GM12878 (cell line): ENCODE data around the gene IGF1R. TPM values are rescaled to one million over a fixed set of nuclear protein-coding genes. Genes with fewer than 3 reads are reported as not detected.

Source experiments
- ATAC-seq: fragments of 200-7000 bp; cut with Tn5 transposase; 3 replicates; pipeline ENCODE4 v1.9.1; 2020; ENCODE audit warnings: mild to moderate bottlenecking, moderate library complexity
- BruUV-seq: library from RNA; stranded (reverse); fragments of 400-500 nt; replicated peaks from 2 replicates; lab custom pipeline; 2021; lab: Mats Ljungman, UMichigan
- CTCF ChIA-PET: fragments of 300-600 bp; sonication (Branson Sonifier 250); formaldehyde crosslinking; extraction: SDS; loops from one replicate; lab custom pipeline; 2021; ENCODE audit warnings: inconsistent platforms; lab: Yijun Ruan, JAX
- POLR2A ChIA-PET: fragments of 350-600 bp; formaldehyde crosslinking; extraction: SDS; loops from one replicate; lab custom pipeline; 2021; ENCODE audit warnings: inconsistent platforms; lab: Charles Lee
- RAD21 ChIA-PET: fragments of 300-600 bp; sonication (Branson Sonifier 250); formaldehyde crosslinking; loops from one replicate; lab custom pipeline; 2023; ENCODE audit warnings: antibody characterized with exemption; ENCODE audit not compliant: unreplicated experiment; lab: Charles Lee
- SMC1A ChIA-PET: fragments of 300-600 bp; sonication (Branson Sonifier 250); formaldehyde crosslinking; loops from one replicate; lab custom pipeline; 2023; ENCODE audit not compliant: unreplicated experiment, uncharacterized antibody; lab: Charles Lee
- DNase-seq: peaks from one replicate; pipeline ENCODE4 v3.0.0-alpha.2; 2011; ENCODE audit warnings: low read depth, low spot score
- FAIRE-seq: peaks from 3 replicates; lab custom pipeline; 2011; peaks lifted over from hg19 to GRCh38; lab: Jason Lieb, UNC
- H2AFZ ChIP-seq: 2 replicates; pipeline ENCODE4 v1.6.0; 2011; ENCODE audit warnings: low read depth, low read length, control low read depth; ENCODE audit not compliant: control insufficient read depth
- H3K27ac ChIP-seq: 2 replicates; pipeline ENCODE4 v1.5.1; 2011; ENCODE audit warnings: control low read depth; ENCODE audit not compliant: control insufficient read depth, insufficient read depth
- H3K27me3 ChIP-seq, 2 experiments: replicated peaks in 1 of 2; 2 replicates each; pipeline versions ENCODE4 v1.6.0 to v1.6.1; 2011; ENCODE audit warnings: low read length in 1 of 2; ENCODE audit not compliant: control insufficient read depth in 2 of 2, insufficient read depth in 2 of 2
- H3K36me3 ChIP-seq, 2 experiments: 2 replicates each; pipeline ENCODE4 v1.5.1; 2011; ENCODE audit warnings: low read length in 1 of 2; ENCODE audit not compliant: control insufficient read depth in 2 of 2, insufficient read depth in 2 of 2
- H3K4me1 ChIP-seq: 2 replicates; pipeline ENCODE4 v1.6.1; 2011; ENCODE audit warnings: mild to moderate bottlenecking, low read length, moderate library complexity, mixed read lengths; ENCODE audit not compliant: control insufficient read depth, insufficient read depth
- H3K4me2 ChIP-seq: 2 replicates; pipeline ENCODE4 v1.6.0; 2011; ENCODE audit warnings: control low read depth; ENCODE audit not compliant: control insufficient read depth, insufficient read depth
- H3K4me3 ChIP-seq: fragments of 200-600 bp; sonication (generic); 2 replicates; pipeline ENCODE4 v1.5.1; 2016
- H3K79me2 ChIP-seq: 2 replicates; pipeline ENCODE4 v1.6.0; 2011; ENCODE audit warnings: low read length; ENCODE audit not compliant: control insufficient read depth, insufficient read depth
- H3K9ac ChIP-seq: 2 replicates; pipeline ENCODE4 v1.8.0; 2011; ENCODE audit warnings: low read length, control low read depth, mixed read lengths; ENCODE audit not compliant: control insufficient read depth, insufficient read depth
- H3K9me3 ChIP-seq: replicated peaks from 3 replicates; pipeline ENCODE4 v1.5.1; 2011; ENCODE audit warnings: mild to moderate bottlenecking, low read length; ENCODE audit not compliant: control insufficient read depth, insufficient read depth
- H4K20me1 ChIP-seq: 2 replicates; pipeline ENCODE4 v1.6.0; 2011; ENCODE audit not compliant: control insufficient read depth, insufficient read depth
- E2F8 ChIP-seq: fragments of 450-650 bp; IDR thresholded peaks from 2 replicates; pipeline ENCODE4 v1.6.1; 2018; ENCODE audit warnings: mild to moderate bottlenecking, low read depth, moderate library complexity; ENCODE audit not compliant: partially characterized antibody
- FOXM1 ChIP-seq: IDR thresholded peaks from 2 replicates; pipeline ENCODE4 v1.6.1; 2012; ENCODE audit warnings: low read depth, mild to moderate bottlenecking, inconsistent platforms, low read length, moderate library complexity
- GABPA ChIP-seq: IDR thresholded peaks from 2 replicates; pipeline ENCODE4 v1.6.1; 2014; ENCODE audit warnings: antibody characterized with exemption, low read depth, mild to moderate bottlenecking, inconsistent platforms
- HDGF ChIP-seq: fragments of 450-650 bp; IDR thresholded peaks from 2 replicates; pipeline ENCODE4 v1.6.1; 2016; ENCODE audit warnings: antibody characterized with exemption
- ZBTB33 ChIP-seq: fragments of 450-650 bp; IDR thresholded peaks from 2 replicates; pipeline ENCODE4 v1.6.1; 2017; ENCODE audit warnings: mild to moderate bottlenecking
- ZNF217 ChIP-seq: fragments of 450-650 bp; IDR thresholded peaks from 2 replicates; pipeline ENCODE4 v1.6.1; 2017; ENCODE audit warnings: antibody characterized with exemption, mild to moderate bottlenecking
- WGBS: methylation state at CpG from one replicate; pipeline ENCODE4 v1.1.6; 2016; ENCODE audit warnings: low lambda C conversion rate; ENCODE audit not compliant: insufficient replicate concordance, insufficient coverage; ENCODE audit errors: missing lambda C conversion rate; 5-methylcytosine and 5-hydroxymethylcytosine counted together
- in situ Hi-C: fragments of 300-500 bp; cut with MboI; formaldehyde crosslinking; loops from 9 replicates; pipeline ENCODE4 v1.14.3; 2018; ENCODE audit warnings: mixed read lengths
- intact Hi-C: fragments of 100-400 bp; cut with micrococcal nuclease; formaldehyde crosslinking; loops from one replicate; pipeline ENCODE4 v1.14.2; 2022; ENCODE audit not compliant: unreplicated experiment
- polyA plus RNA-seq, 11 experiments: library from polyadenylated mRNA; depleted of rRNA in 4 of 11; unstranded in 6 of 11; stranded (reverse) in 5 of 11; fragments of >200 nt; fragmentation: Nextera tagmentation in 4 of 11; fragmentation: Illumina TruSeq in 1 of 11; extraction: Ambion mirVana in 4 of 11; extraction: Trizol in 1 of 11; gene quantifications; 1 replicate in 1 of 11; 2 replicates in 10 of 11; pipeline versions ENCODE4 v1.2.1 to v1.2.3, GENCODE V29; 2011 to 2016; ENCODE audit warnings: inconsistent platforms in 2 of 11, missing spikeins in 2 of 11, low read depth in 1 of 11
- total RNA-seq, 4 experiments: library from RNA; depleted of rRNA in 3 of 4; stranded (reverse); fragments of >200 nt in 3 of 4; fragmentation: Illumina TruSeq in 1 of 4; extraction: Trizol in 1 of 4; gene quantifications; 2 replicates each; pipeline versions ENCODE4 v1.2.1 to v1.2.3, GENCODE V29; 2013 to 2021

IGF1R gene
- total and polyA plus RNA-seq, 10 of the 15 experiments (the other 5 are each of a cell fraction or from before 2014, with no cell fraction given), result 0.03 to 2.7 (median 0.66) TPM

GRCh38 chr15:98855815-98856531, 207.6 kb downstream of the IGF1R start:
- 37% methylated on average over 10 of the region's 10 CpGs for WGBS
- CTCF ChIA-PET, result interaction anchor here (1.0 to 2.7 kb wide), 8 partner anchors 15 to 223 kb away, joined by 3 to 15 read pairs (median 4); no protein-coding TSS in a partner anchor
- no peaks in the 10 kb centered on the region for H3K9me3 ChIP-seq
- no peak for ATAC-seq
- no peak overlapping the region for H3K9ac ChIP-seq
- no peak for FAIRE-seq
- peaks cover 10% of the 10 kb centered on the region for H3K4me1 ChIP-seq
- in situ Hi-C loops (no loop called here), intact Hi-C loops (no loop called here)
- H2AFZ ChIP-seq, result no peak overlapping the region
- no TSS peak for BruUV-seq
- POLR2A ChIA-PET, result no interaction called here
- no peak overlapping the region for H3K4me3 ChIP-seq
- H3K4me2 ChIP-seq, result no peak overlapping the region
- SMC1A ChIA-PET, result interaction anchor here (0.8 to 1.9 kb wide), 8 partner anchors 10 to 357 kb away, joined by 3 to 7 read pairs (median 4); no protein-coding TSS in a partner anchor
- H3K27me3 ChIP-seq, result no peaks in the 10 kb centered on the region
- no peaks in the 10 kb centered on the region for H3K36me3 ChIP-seq
- H4K20me1 ChIP-seq, result no peaks in the 10 kb centered on the region
- no peak overlapping the region for H3K27ac ChIP-seq
- TF ChIP-seq ZBTB33 (no peak), HDGF (no peak)
- no peak for DNase-seq
- H3K79me2 ChIP-seq, result no peaks in the 10 kb centered on the region
- RAD21 ChIA-PET, result interaction anchor here (0.6 to 1.6 kb wide), 3 partner anchors 26 to 221 kb away, joined by 3 to 5 read pairs (median 4); no protein-coding TSS in a partner anchor

GRCh38 chr15:98856532-98856907, 208.2 kb downstream of the IGF1R start:
- in situ Hi-C loops, result no loop called here
- no peak overlapping the region for H3K4me3 ChIP-seq
- TF ChIP-seq FOXM1 (no peak), GABPA (no peak), E2F8 (no peak), ZNF217 (no peak)
- TF ChIP-seq, all 136 proteins: peak for 0
- DNase-seq, result no peak
- SMC1A ChIA-PET, result interaction anchor here (0.9 to 1.9 kb wide), 6 partner anchors 78 to 356 kb away, joined by 3 to 7 read pairs (median 4); no protein-coding TSS in a partner anchor
- no peak for ATAC-seq
- Histone ChIP-seq H3K27me3 (no peaks in the 10 kb centered on the region), H3K9ac (no peak overlapping the region), H3K27ac (no peak overlapping the region), H3K36me3 (no peaks in the 10 kb centered on the region), H3K79me2 (no peaks in the 10 kb centered on the region), H4K20me1 (no peaks in the 10 kb centered on the region), H3K4me2 (no peak overlapping the region), H3K4me1 (peaks cover 5% of the 10 kb centered on the region), H2AFZ (no peak overlapping the region), H3K9me3 (no peaks in the 10 kb centered on the region)
- POLR2A ChIA-PET, result no interaction called here
- no TSS peak for BruUV-seq
- 0% methylated on average over 1 of the region's 1 CpG for WGBS
- RAD21 ChIA-PET, result interaction anchor here (0.6 to 1.6 kb wide), 3 partner anchors 26 to 220 kb away, joined by 3 to 5 read pairs (median 4); no protein-coding TSS in a partner anchor
- CTCF ChIA-PET, result interaction anchor here (1.0 to 2.7 kb wide), 6 partner anchors 15 to 223 kb away, joined by 3 to 15 read pairs (median 4); no protein-coding TSS in a partner anchor
- intact Hi-C loops, result no loop called here
- no peak for FAIRE-seq
